Measurements from ENCODE around the gene NPAS2. TPM values are rescaled to one million over a fixed set of nuclear protein-coding genes. Genes with fewer than 3 reads are reported as not detected.

The NPAS2 gene
- total RNA-seq, 1 donor from 2014 or later = 39.4 TPM

DNA sequence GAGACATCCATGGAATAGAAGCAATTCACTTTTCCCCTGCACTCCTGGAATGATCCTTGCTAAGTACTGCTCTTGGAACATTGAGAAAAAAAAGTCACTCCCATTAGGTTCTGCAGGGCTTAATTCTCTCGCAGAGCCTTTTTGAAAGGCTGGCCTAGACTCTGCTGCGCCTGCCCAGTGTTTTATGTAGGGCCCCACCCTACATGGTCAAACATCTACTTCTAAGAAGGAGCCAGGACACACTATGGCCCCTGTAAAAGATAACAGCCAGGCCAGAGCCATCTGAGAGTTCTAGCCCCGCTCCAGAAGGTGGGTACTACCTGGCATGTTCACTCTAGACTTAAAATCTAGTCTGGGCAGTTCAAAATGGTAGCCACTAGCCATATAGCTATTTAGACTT, 30.6 kb upstream of the NPAS2 start:
- no peaks in the 10 kb centered on the region for H3K36me3 Mint-ChIP-seq
- H3K36me3 ChIP-seq = no peaks in the 10 kb centered on the region
- peaks cover 5% of the 10 kb centered on the region for H3K27me3 Mint-ChIP-seq (ENCODE audit: insufficient read depth, low read depth)
- no peaks in the 10 kb centered on the region for H3K4me1 ChIP-seq
- no peak for TF ChIP-seq EZH2 (IDR thresholded peaks at IDR 0.05)
- TF ChIP-seq, protein P1, sequence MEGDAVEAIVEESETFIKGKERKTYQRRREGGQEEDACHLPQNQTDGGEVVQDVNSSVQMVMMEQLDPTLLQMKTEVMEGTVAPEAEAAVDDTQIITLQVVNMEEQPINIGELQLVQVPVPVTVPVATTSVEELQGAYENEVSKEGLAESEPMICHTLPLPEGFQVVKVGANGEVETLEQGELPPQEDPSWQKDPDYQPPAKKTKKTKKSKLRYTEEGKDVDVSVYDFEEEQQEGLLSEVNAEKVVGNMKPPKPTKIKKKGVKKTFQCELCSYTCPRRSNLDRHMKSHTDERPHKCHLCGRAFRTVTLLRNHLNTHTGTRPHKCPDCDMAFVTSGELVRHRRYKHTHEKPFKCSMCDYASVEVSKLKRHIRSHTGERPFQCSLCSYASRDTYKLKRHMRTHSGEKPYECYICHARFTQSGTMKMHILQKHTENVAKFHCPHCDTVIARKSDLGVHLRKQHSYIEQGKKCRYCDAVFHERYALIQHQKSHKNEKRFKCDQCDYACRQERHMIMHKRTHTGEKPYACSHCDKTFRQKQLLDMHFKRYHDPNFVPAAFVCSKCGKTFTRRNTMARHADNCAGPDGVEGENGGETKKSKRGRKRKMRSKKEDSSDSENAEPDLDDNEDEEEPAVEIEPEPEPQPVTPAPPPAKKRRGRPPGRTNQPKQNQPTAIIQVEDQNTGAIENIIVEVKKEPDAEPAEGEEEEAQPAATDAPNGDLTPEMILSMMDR (IDR thresholded peaks at IDR 0.05) = no peak
- TF ChIP-seq EZH2phosphoT487 (IDR thresholded peaks at IDR 0.05) = no peak
- no peaks in the 10 kb centered on the region for H3K9me3 ChIP-seq (ENCODE audit: low read depth)
- H3K4me1 Mint-ChIP-seq = no peaks in the 10 kb centered on the region
- H3K4me3 Mint-ChIP-seq = no peak overlapping the region
- H3K27me3 ChIP-seq = no peaks in the 10 kb centered on the region
- H3K9ac ChIP-seq = no peak overlapping the region
- H3K4me3 ChIP-seq = no peak overlapping the region
- H4K20me1 ChIP-seq (ENCODE audit: low read depth) = no peaks in the 10 kb centered on the region
- H3K9me3 Mint-ChIP-seq = peaks cover 2% of the 10 kb centered on the region
- no peaks in the 10 kb centered on the region for H3K79me2 ChIP-seq (ENCODE audit: low read depth)
- H3K27ac Mint-ChIP-seq = no peak overlapping the region
- DNase-seq (ENCODE audit: low spot score) = no peak
- H3F3A ChIP-seq (ENCODE audit: low read depth) = no peaks in the 10 kb centered on the region
- no peak overlapping the region for H3K4me2 ChIP-seq
- no peak overlapping the region for H3K27ac ChIP-seq
- H2AFZ ChIP-seq (replicated peaks) = no peak overlapping the region

DNA sequence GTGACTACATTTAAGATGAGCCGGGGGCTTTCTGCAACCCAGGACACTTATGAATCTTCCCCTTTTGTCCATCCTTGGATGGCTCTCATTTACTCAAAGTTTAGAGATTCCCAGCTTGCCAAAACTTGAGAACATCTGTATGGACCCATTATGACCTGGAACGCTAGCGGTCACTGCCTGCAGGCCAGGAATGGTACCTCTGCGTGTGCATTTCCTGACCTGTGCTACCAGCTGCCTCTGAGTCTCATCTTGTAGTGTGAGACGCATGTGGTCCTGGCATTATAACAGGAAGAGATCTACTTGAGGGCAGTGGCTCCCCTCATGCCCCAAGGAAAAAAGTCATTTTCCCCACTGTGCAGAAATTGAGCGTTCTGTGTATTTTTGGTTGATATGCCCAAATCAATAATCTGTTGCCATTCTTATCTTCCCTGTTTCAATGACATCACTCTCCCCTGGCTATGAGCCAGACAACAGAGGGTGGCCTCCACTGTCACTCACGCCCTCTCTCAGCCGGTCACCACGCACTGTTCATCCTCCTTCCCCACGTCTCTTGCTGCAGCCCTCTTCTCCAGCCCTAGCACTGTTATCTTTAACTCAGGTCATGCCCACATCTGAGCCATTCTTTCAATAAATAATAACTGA, 28.5 kb upstream of the NPAS2 start:
- H3K36me3 ChIP-seq = no peaks in the 10 kb centered on the region
- H3K4me3 Mint-ChIP-seq = no peak overlapping the region
- H3F3A ChIP-seq (ENCODE audit: low read depth) = no peaks in the 10 kb centered on the region
- no peaks in the 10 kb centered on the region for H3K9me3 ChIP-seq (ENCODE audit: low read depth)
- no peak overlapping the region for H3K4me2 ChIP-seq
- peaks cover 5% of the 10 kb centered on the region for H3K27me3 Mint-ChIP-seq (ENCODE audit: insufficient read depth, low read depth)
- H2AFZ ChIP-seq (replicated peaks) = no peak overlapping the region
- no peaks in the 10 kb centered on the region for H3K36me3 Mint-ChIP-seq
- H3K4me1 Mint-ChIP-seq = no peaks in the 10 kb centered on the region
- no peaks in the 10 kb centered on the region for H3K79me2 ChIP-seq (ENCODE audit: low read depth)
- H3K4me3 ChIP-seq = no peak overlapping the region
- TF ChIP-seq, protein P1 (IDR thresholded peaks at IDR 0.05) = no peak
- TF ChIP-seq EZH2phosphoT487 (IDR thresholded peaks at IDR 0.05) = no peak
- TF ChIP-seq EZH2 (IDR thresholded peaks at IDR 0.05) = no peak
- no peak for DNase-seq (ENCODE audit: low spot score)
- no peak overlapping the region for H3K27ac ChIP-seq
- H3K27me3 ChIP-seq = no peaks in the 10 kb centered on the region
- no peaks in the 10 kb centered on the region for H3K4me1 ChIP-seq
- no peaks in the 10 kb centered on the region for H4K20me1 ChIP-seq (ENCODE audit: low read depth)
- no peak overlapping the region for H3K27ac Mint-ChIP-seq
- peaks cover 2% of the 10 kb centered on the region for H3K9me3 Mint-ChIP-seq
- no peak overlapping the region for H3K9ac ChIP-seq

DNA sequence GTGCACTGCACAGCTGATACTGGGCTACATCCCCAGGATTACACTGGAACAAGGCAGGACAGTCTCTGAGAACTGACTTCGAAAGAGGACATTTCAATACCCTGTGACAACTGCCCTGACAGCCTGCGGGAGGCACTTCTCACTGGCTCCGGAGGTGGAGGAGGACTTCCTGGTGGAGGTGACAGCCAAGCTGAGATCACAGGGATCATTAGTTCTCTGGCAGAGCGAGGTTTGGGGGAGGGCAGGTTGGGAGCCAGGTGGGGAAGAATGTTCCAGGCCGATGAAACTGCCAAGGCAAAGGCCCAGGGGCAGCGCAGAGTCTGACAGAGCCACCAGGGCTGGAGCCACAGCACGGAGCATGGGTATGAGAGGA, 28.0 kb upstream of the NPAS2 start:
- Histone ChIP-seq H3K9me3 (ENCODE audit: low read depth) (no peaks in the 10 kb centered on the region), H3K36me3 (no peaks in the 10 kb centered on the region), H3K4me1 (no peaks in the 10 kb centered on the region), H3K4me3 (no peak overlapping the region), H3K27ac (no peak overlapping the region), H3K79me2 (ENCODE audit: low read depth) (no peaks in the 10 kb centered on the region), H3F3A (ENCODE audit: low read depth) (no peaks in the 10 kb centered on the region), H2AFZ (replicated peaks) (no peak overlapping the region), H4K20me1 (ENCODE audit: low read depth) (no peaks in the 10 kb centered on the region), H3K4me2 (no peak overlapping the region), H3K9ac (no peak overlapping the region), H3K27me3 (no peaks in the 10 kb centered on the region)
- Mint-ChIP-seq H3K4me3 (no peak overlapping the region), H3K27me3 (ENCODE audit: insufficient read depth, low read depth) (peaks cover 6% of the 10 kb centered on the region), H3K36me3 (no peaks in the 10 kb centered on the region), H3K9me3 (no peaks in the 10 kb centered on the region), H3K27ac (no peak overlapping the region), H3K4me1 (no peaks in the 10 kb centered on the region)
- TF ChIP-seq, protein P1 (IDR thresholded peaks at IDR 0.05) = no peak
- TF ChIP-seq EZH2 (IDR thresholded peaks at IDR 0.05) (no peak), EZH2phosphoT487 (IDR thresholded peaks at IDR 0.05) (no peak)
- no peak for DNase-seq (ENCODE audit: low spot score)
